ENCODE results near the gene SLC9A7. TPM values are rescaled to one million over a fixed set of nuclear protein-coding genes. Genes with fewer than 3 reads are reported as not detected.

The SLC9A7 gene
- total RNA-seq, 4 donors from 2014 or later, result 0.82 to 29.2 (median 2.3) TPM

- Histone ChIP-seq H3K36me3 (no peaks in the 10 kb centered on the region), H3K27ac (no peak overlapping the region), H3K9me3 (no peaks in the 10 kb centered on the region), H3K4me3 (no peak overlapping the region), H3K4me1 (no peaks in the 10 kb centered on the region), H3K27me3 (no peaks in the 10 kb centered on the region)
- no peak for TF ChIP-seq CTCF (IDR thresholded peaks at IDR 0.05)
- TF ChIP-seq EP300 (IDR thresholded peaks at IDR 0.05; ENCODE audit: low read depth), result no peak
- no peak for TF ChIP-seq POLR2AphosphoS5 (IDR thresholded peaks at IDR 0.05)
- no peak for TF ChIP-seq POLR2A (IDR thresholded peaks at IDR 0.05)
- WGBS, 2 donors (ENCODE audit: low coverage in 1 of 2), result 85 to 95% methylated on average over 5 to 8 of the region's 8 CpGs
- no peak for DNase-seq
- in situ Hi-C loops (cut with MboI; ENCODE audit: low pct_ligation_motif_present in 1 of 4, low pct_unique_long_range_greater_than_20kb in 1 of 4, low sequenced_read_pairs in 3 of 4), result no loop called here
- intact Hi-C loops (cut with DNase I; ENCODE audit: low total_unique reads), result no loop called here
Measured at GRCh38 chrX:46597208-46597607, 161.7 kb downstream of the SLC9A7 start.

- no peaks in the 10 kb centered on the region for H3K27me3 ChIP-seq
- H3K4me3 ChIP-seq, result no peak overlapping the region
- no peak for TF ChIP-seq CTCF (IDR thresholded peaks at IDR 0.05)
- no peak for TF ChIP-seq EP300 (IDR thresholded peaks at IDR 0.05; ENCODE audit: low read depth)
- TF ChIP-seq POLR2A (IDR thresholded peaks at IDR 0.05), result no peak
- no peak for TF ChIP-seq POLR2AphosphoS5 (IDR thresholded peaks at IDR 0.05)
- H3K9me3 ChIP-seq, result no peaks in the 10 kb centered on the region
- H3K27ac ChIP-seq, result no peak overlapping the region
- H3K4me1 ChIP-seq, result no peaks in the 10 kb centered on the region
- no peak for DNase-seq
- 66 to 80% methylated on average over 1 of the region's 1 CpG for WGBS, 2 donors (ENCODE audit: low coverage in 1 of 2)
- in situ Hi-C loops (cut with MboI; ENCODE audit: low pct_ligation_motif_present in 1 of 4, low pct_unique_long_range_greater_than_20kb in 1 of 4, low sequenced_read_pairs in 3 of 4) (no loop called here), intact Hi-C loops (cut with DNase I; ENCODE audit: low total_unique reads) (no loop called here)
- H3K36me3 ChIP-seq, result no peaks in the 10 kb centered on the region
Measured at GRCh38 chrX:46595084-46595483, 163.8 kb downstream of the SLC9A7 start.

- TF ChIP-seq POLR2A (IDR thresholded peaks at IDR 0.05), result no peak
- TF ChIP-seq CTCF (IDR thresholded peaks at IDR 0.05), result no peak
- TF ChIP-seq POLR2AphosphoS5 (IDR thresholded peaks at IDR 0.05), result no peak
- no peak for TF ChIP-seq EP300 (IDR thresholded peaks at IDR 0.05; ENCODE audit: low read depth)
- Histone ChIP-seq H3K27me3 (no peaks in the 10 kb centered on the region), H3K4me1 (no peaks in the 10 kb centered on the region), H3K9me3 (no peaks in the 10 kb centered on the region), H3K36me3 (no peaks in the 10 kb centered on the region), H3K27ac (no peak overlapping the region), H3K4me3 (no peak overlapping the region)
- no peak for DNase-seq
- 74% methylated on average over 7 of the region's 7 CpGs; no CpG with 5 or more reads in 1 of the 2 donors for WGBS, 2 donors (ENCODE audit: low coverage in 1 of 2)
- intact Hi-C loops (cut with DNase I; ENCODE audit: low total_unique reads) (no loop called here), in situ Hi-C loops (cut with MboI; ENCODE audit: low pct_ligation_motif_present in 1 of 4, low pct_unique_long_range_greater_than_20kb in 1 of 4, low sequenced_read_pairs in 3 of 4) (no loop called here)
Measured at GRCh38 chrX:46589977-46590723, 168.8 kb downstream of the SLC9A7 start.

- intact Hi-C loops (cut with DNase I; ENCODE audit: low total_unique reads), result no loop called here
- no peaks in the 10 kb centered on the region for H3K36me3 ChIP-seq
- no peak overlapping the region for H3K4me3 ChIP-seq
- DNase-seq, result peak; percentile 20
- WGBS, 2 donors (ENCODE audit: low coverage in 1 of 2), result 57% methylated on average over 4 of the region's 4 CpGs; no CpG with 5 or more reads in 1 of the 2 donors
- no peaks in the 10 kb centered on the region for H3K9me3 ChIP-seq
- no peaks in the 10 kb centered on the region for H3K4me1 ChIP-seq
- in situ Hi-C loops (cut with MboI; ENCODE audit: low pct_ligation_motif_present in 1 of 4, low pct_unique_long_range_greater_than_20kb in 1 of 4, low sequenced_read_pairs in 3 of 4), result no loop called here
- TF ChIP-seq EP300 (IDR thresholded peaks at IDR 0.05; ENCODE audit: low read depth), result no peak
- H3K27me3 ChIP-seq, result no peaks in the 10 kb centered on the region
- H3K27ac ChIP-seq, result peak overlapping the region in 3 of 4 donors; percentile 38 to 64 (median 38)
Measured at GRCh38 chrX:46588263-46588662, 170.7 kb downstream of the SLC9A7 start.

Measured in transverse colon (tissue), 4 donors.